ENCODE data around the gene THUMPD2.
"Not testable (repeated sequence)": the region's sequence is repeated elsewhere in the genome, so short reads cannot be mapped to it uniquely, and the experiment has no call there.

Gene THUMPD2

GRCh38 chr2:39728941-39729351, 50.1 kb downstream of the THUMPD2 start:
- peak; percentile 90 for TF ChIP-seq CTCF (IDR thresholded peaks at IDR 0.05; ENCODE audit: low read depth, low read length)
- Histone ChIP-seq H3K36me3 (no peaks in the 10 kb centered on the region; the same call in 1 of the 2 replicates), H3K4me3 (ENCODE audit: low read depth, low read length) (no peak overlapping the region), H3K4me1 (peaks cover 17% of the 10 kb centered on the region), H3K27me3 (no peaks in the 10 kb centered on the region), H3K9me3 (no peaks in the 10 kb centered on the region)
- peak; percentile 69 for DNase-seq

GRCh38 chr2:39728085-39728484, 51.0 kb downstream of the THUMPD2 start:
- peaks cover 14% of the 10 kb centered on the region for H3K4me1 ChIP-seq
- not testable (repeated sequence) for H3K36me3 ChIP-seq; H3K9me3 ChIP-seq; H3K4me3 ChIP-seq (ENCODE audit: low read depth, low read length); DNase-seq; H3K27me3 ChIP-seq

- Histone ChIP-seq H3K27me3 (no peaks in the 10 kb centered on the region), H3K4me3 (ENCODE audit: low read depth, low read length) (no peak overlapping the region), H3K9me3 (no peaks in the 10 kb centered on the region), H3K36me3 (no peaks in the 10 kb centered on the region; the same call in 1 of the 2 replicates), H3K4me1 (no peaks in the 10 kb centered on the region)
- DNase-seq: no peak
- no peak for TF ChIP-seq CTCF (IDR thresholded peaks at IDR 0.05; ENCODE audit: low read depth, low read length)
Measured at GRCh38 chr2:39725401-39725800, 53.7 kb downstream of the THUMPD2 start.

- H3K4me1 ChIP-seq: no peaks in the 10 kb centered on the region
- TF ChIP-seq CTCF (IDR thresholded peaks at IDR 0.05; ENCODE audit: low read depth, low read length): no peak
- no peaks in the 10 kb centered on the region for H3K27me3 ChIP-seq
- no peaks in the 10 kb centered on the region for H3K36me3 ChIP-seq
- no peak for DNase-seq
- H3K9me3 ChIP-seq: no peaks in the 10 kb centered on the region
- no peak overlapping the region for H3K4me3 ChIP-seq (ENCODE audit: low read depth, low read length)
Measured at GRCh38 chr2:39724828-39725144, 54.3 kb downstream of the THUMPD2 start.

- Histone ChIP-seq H3K36me3 (no peaks in the 10 kb centered on the region), H3K4me1 (no peaks in the 10 kb centered on the region), H3K9me3 (no peaks in the 10 kb centered on the region), H3K27me3 (no peaks in the 10 kb centered on the region), H3K4me3 (ENCODE audit: low read depth, low read length) (no peak overlapping the region)
- no peak for TF ChIP-seq CTCF (IDR thresholded peaks at IDR 0.05; ENCODE audit: low read depth, low read length)
- DNase-seq: no peak
Measured at GRCh38 chr2:39723946-39724827, 54.9 kb downstream of the THUMPD2 start.

- TF ChIP-seq CTCF (IDR thresholded peaks at IDR 0.05; ENCODE audit: low read depth, low read length): no peak
- no peaks in the 10 kb centered on the region for H3K36me3 ChIP-seq
- DNase-seq: no peak
- H3K4me3 ChIP-seq (ENCODE audit: low read depth, low read length): no peak overlapping the region
- H3K9me3 ChIP-seq: no peaks in the 10 kb centered on the region
- H3K4me1 ChIP-seq: no peaks in the 10 kb centered on the region
- H3K27me3 ChIP-seq: no peaks in the 10 kb centered on the region
Measured at GRCh38 chr2:39723497-39723896, 55.6 kb downstream of the THUMPD2 start.
